HEK293 (cell line): Measurements from ENCODE around the gene MMD2.

Experiments
- ZFP41 ChIP-seq: fragments of 450-650 bp; formaldehyde crosslinking; IDR thresholded peaks from 2 replicates; pipeline ENCODE4 v1.5.1; 2016; ENCODE audit warnings: missing biosample characterization, missing genetic modification characterization, borderline replicate concordance
- ZNF19 ChIP-seq: fragments of 450-650 bp; formaldehyde crosslinking; IDR thresholded peaks from 2 replicates; pipeline ENCODE4; 2016; ENCODE audit warnings: missing biosample characterization, missing genetic modification characterization, low read depth
- ZNF791 ChIP-seq: fragments of 450-650 bp; formaldehyde crosslinking; IDR thresholded peaks from 2 replicates; pipeline ENCODE4 v1.5.1; 2016; ENCODE audit warnings: missing biosample characterization, missing genetic modification characterization
- TF ChIP-seq, protein P1 (sequence below): fragments of 450-650 bp; formaldehyde crosslinking; IDR thresholded peaks from 2 replicates; pipeline ENCODE4 v1.5.1; 2016; ENCODE audit warnings: missing biosample characterization, missing genetic modification characterization

MMD2 gene

DNA sequence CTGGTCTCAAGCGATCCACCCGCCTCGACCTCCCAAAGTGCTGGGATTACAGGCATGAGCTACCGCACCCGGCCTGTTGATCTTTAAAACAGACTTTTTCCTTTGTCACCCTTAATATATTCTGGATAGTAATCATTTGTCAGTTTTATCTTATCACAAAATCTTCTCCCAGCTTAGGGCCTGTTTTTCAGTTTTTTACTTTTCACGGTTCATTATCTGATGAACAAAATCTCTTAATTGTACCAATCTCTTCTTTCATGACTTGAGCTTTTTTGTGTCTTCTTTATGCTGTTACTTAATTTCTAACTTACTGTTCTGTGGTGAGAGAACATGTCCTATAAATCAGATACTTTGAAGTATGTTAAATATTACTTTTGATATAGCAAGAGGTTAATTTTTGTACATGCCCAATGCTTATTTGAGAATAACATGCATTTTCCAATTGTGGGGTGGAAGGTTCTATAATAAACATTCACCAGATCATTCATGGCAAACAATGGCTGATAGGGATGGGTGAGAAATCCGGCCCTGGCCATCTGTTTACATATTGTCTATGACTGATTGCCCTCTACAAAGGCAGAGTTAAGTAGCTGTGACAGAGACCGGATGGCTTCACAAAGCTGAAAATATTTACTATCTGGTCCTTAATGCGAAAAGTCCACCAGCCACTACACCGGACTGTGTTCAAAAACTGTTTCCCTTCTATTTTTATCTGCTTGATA is 102.5 kb downstream of the MMD2 start (continued):
- TF ChIP-seq, protein P1, sequence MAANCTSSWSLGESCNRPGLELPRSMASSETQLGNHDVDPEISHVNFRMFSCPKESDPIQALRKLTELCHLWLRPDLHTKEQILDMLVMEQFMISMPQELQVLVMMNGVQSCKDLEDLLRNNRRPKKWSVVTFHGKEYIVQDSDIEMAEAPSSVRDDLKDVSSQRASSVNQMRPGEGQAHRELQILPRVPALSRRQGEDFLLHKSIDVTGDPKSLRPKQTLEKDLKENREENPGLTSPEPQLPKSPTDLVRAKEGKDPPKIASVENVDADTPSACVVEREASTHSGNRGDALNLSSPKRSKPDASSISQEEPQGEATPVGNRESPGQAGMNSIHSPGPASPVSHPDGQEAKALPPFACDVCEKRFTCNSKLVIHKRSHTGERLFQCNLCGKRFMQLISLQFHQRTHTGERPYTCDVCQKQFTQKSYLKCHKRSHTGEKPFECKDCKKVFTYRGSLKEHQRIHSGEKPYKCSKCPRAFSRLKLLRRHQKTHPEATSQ (tag by site-specific recombination): no peak
- TF ChIP-seq ZNF19 (tag by site-specific recombination): no peak
- no peak for TF ChIP-seq ZFP41 (tag by site-specific recombination)
- no peak for TF ChIP-seq ZNF791 (tag by site-specific recombination)
